Stimulated activated naive CD8-positive, alpha-beta T cell treated with anti-CD3 and anti-CD28 coated beads, Interleukin-15, Interleukin-2, amounts not matched to agents 100 U/mL and 50 U/mL, for 24 hours (primary cell): ENCODE results near the gene RTN1.

ENCODE experiments used
- ATAC-seq: fragments of 150-1000 bp; cut with Tn5 transposase; one replicate; pipeline ENCODE4 v1.10.0; 2021
- DNase-seq: peaks from one replicate; pipeline ENCODE4 v3.0.0; 2021

RTN1 gene

DNA sequence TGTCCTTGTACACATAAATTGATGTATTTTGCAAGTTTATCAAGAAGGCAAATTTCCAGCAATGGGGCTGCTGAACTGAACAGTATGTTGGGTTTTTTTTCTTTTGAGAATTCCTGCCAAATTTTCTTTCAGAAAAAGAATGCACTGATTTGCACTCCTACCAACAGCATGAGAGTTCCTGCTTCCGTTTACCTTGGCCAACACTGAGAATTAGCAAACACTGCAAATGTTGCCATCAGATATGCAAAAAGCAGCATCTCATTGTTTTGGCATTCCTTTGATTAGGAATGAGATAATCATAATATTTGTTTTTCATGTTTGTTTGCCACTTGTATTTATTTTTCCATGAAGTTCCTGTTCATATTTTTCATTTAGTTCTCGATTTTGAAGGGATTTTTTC is 82.4 kb downstream of the RTN1 start:
- no peak for ATAC-seq
- DNase-seq = no peak

DNA sequence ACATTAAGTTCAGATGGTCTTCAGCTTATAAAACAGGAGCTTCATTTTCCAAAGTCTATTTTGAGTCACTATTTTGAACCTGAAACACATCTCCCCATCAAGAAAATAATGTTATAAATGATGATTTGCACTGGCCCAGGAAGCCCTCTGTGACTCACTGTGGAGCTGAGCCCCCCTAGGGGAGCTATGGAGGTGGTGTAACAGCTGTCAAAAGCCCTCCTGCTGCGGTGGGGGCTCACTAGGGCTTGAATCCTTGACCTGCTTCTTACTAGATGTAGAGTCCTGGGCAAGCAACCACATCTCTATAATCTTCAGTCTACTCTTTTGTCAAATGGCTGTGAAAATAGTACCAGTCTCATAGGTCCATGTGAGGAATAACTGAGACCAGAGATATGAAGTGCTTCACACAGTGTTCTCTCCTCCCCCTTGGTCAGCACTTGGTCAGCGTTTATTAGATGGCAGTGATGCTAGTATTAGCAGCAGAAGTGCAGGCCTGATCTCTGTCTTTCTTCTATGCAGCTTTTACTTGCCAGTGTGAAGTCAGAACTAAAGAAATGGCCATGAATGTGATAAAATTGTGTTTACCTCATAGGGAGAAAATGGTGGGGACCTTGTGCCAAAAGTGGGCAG is 83.4 kb downstream of the RTN1 start:
- no peak for DNase-seq
- ATAC-seq = no peak

GRCh38 chr14:59785629-59786028 is 84.9 kb downstream of the RTN1 start:
- no peak for DNase-seq
- no peak for ATAC-seq

GRCh38 chr14:59782760-59783159 is 87.8 kb downstream of the RTN1 start:
- ATAC-seq (no peak), DNase-seq (no peak)

DNA sequence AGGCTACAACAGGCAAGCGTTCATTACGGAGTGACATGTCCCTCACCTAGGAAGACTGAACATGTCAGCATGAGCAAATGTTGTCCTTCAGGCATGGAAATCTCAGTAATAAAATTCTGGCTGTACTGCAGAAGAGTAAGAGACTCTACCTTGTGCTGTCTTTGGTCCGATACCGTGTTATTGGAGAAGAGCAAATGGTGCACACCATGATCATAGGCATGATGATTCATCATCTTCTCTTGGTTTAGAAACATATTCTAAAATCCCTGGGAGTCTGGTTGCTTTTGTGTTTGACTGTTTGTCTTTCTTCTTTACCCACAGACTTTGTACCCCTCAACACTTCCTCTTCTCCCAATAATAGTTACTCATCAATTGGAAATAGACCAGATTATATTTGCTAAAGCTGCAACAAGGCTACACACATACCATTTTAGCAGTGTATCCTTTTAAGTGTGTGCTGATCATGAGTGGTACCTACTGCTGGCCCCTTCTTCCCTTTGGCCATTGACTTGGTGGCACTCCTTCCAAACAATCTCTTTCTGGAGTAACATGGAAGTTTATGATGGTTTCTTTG is 93.5 kb downstream of the RTN1 start:
- no peak for ATAC-seq

DNA sequence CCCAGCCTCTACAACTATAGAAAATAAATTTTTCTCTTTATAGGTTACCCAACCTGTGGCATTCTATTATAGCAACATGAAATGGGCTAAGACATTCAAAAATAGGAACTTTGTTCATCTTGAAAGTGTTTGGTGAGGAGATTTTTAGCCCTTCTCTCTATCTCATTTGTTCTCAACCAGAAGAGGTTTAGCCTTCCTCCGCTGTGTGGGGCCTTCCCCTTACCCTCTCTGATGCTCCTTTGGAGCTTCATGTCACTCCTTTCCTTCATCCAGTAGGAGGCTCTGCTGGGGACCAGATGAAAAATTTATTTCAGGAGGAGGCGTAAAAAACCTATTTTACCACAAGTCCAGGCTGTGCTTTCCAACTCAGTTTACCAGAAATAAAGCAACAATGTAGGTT is 94.1 kb downstream of the RTN1 start:
- DNase-seq = no peak
- ATAC-seq = no peak

More for the DNA sequence above, 93.5 kb downstream of the RTN1 start:
- DNase-seq = no peak

DNA sequence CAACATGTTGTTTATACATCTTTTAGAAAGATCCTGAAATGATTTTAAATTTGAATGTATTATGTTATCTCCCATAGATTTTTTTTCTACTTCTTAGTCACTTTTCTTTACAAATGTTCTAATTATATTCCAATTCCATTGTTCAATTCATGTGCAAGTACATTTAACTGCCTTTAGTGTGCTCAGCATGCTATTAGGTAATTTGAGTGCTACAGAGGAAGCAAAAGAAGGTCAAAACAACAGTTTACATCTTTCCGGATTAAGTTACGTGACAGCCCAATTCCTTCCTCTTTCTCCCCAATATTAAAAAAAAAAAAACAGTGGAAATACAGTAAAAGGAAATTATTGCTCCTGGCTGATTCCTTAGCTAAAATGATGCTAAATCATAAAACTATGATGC is 98.3 kb downstream of the RTN1 start:
- DNase-seq = no peak
- ATAC-seq = no peak

GRCh38 chr14:59771577-59771976 is 99.0 kb downstream of the RTN1 start:
- no peak for ATAC-seq
- no peak for DNase-seq

DNA sequence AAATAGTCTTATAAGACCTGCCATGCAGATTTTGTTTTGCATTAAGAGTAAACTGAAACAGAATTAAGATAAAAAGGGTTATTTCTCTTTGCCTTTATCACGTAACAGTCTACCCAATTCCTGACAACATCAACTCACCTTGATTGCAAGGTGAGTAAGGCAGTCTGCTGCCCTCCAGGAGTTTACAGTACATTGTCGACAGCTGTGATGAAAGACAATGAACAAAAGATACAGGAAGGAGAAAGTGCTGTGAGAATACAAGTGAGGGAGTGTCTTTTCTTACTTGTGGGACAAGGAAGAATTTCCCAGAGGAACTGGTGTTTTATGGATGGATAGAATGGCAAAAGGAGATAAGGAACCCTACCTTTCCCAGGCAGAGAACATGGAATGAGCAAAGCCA is 101.0 kb downstream of the RTN1 start:
- ATAC-seq (no peak), DNase-seq (no peak)

DNA sequence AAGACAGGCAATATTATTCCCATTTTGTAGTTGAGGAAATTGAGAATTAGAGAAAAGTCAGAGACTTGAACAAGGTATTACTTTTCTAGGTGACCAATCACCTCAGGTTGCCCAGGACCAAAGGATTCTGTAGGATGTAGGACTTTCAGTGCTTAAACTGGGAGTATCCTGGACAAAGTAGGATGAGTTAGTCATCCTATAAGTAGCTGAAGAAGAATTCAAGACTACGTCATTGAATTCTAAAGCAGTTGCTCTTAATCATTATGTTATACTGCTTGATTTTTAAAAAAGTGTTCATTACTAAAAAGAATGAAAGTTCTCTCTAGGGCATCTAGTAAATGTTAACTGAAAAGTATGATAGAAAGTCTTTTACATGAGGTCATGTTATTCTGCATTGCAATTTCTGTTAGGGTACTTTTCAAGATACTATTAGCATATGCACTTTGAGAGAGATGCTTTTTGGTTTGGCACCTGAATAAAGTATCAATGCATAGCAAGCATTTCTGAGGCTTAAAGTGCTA is 101.7 kb downstream of the RTN1 start:
- DNase-seq (no peak), ATAC-seq (no peak)

DNA sequence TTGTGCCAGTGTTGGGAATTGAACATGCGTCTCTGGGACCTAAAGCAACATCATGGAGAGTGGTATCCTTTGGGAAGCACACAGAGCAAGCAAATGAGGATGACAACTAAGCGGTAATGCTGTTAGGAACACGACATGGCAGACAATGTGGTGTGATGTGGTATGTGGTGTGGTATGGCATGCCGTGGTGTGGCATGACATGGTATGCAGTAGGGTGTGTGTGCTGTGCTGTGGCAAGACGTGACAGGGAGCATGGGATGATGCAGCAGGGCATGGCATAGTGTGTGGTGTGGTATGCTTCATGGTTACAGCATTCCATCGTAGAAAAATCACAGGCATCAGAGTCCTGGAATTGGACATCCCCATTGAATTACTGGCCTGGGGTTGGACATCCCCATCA is 108.7 kb downstream of the RTN1 start:
- no peak for ATAC-seq
- no peak for DNase-seq

DNA sequence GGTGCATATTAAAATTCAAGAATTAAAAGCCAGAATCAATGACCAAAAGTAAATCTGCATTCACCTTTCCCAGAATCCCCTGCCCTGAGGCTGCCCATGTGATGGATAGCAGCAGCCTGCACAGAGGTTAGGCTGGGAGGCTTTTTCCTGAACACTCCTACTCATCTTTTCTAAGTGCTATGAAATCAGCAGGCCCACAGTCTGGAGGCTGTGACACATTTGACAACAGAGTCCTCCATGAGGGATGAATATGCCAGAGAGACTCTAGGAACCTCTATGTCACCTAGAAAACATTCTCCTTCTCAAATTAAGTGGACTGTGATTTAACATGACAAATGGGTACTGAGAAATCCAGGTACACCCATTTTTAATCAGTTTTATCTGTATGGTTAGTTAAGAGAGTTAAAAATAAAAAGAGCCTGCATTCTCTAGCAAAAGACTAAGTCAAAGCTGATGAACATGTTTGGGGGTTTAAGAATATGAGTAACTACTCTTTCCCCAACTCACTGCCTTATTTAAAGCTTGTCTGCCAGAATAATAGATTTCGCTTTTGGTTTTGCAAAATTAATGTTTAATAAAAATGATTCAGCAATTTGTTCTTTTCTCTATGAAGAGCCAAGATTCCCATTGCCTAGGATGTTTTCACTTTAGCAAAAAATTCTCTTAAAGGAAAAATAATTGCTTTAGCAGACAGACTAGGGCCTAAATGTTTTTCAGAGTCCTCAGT is 115.0 kb downstream of the RTN1 start:
- DNase-seq = no peak
- ATAC-seq = no peak

DNA sequence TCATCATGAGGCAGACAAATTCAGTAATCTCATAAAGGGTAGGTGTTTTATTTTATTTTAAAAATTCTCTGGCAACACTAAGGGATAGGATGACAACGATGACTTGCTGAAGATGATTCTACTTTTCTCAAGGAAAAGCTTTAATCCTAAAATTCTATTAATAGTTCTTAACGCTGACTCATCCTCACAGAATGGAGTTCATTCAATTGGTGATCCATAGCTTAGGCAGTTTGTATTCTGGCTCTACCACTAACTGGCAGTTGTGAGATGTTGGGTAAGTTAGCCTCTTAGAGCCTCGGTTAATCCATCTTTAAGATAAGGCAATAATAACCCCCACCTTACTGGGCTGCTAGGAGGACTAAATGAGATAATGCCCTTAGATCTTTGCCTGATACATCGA is 116.3 kb downstream of the RTN1 start:
- ATAC-seq (no peak), DNase-seq (no peak)

DNA sequence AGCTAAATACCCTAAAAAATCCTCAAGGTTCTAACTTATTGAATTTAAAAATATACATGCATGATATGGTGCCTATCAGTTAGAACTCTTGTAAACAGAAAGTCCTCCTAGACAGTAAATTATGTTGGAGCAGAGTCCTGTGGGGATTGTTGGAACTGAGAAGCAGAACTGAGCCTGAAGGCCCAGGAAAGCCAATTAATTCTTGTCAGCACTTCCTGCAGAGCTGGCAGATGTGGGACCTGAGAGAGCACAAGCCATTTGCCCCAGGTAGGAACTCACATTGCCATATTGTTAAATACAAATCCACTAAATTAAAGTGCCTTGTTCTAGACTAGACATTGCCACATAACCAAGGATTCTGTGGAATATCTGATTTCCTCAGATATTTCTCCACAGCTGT is 117.1 kb downstream of the RTN1 start:
- ATAC-seq (no peak), DNase-seq (no peak)

- DNase-seq (no peak), ATAC-seq (no peak)
Measured at GRCh38 chr14:59751578-59751977, 119.0 kb downstream of the RTN1 start.

GRCh38 chr14:59739794-59740193 is 130.8 kb downstream of the RTN1 start:
- no peak for DNase-seq
- ATAC-seq = no peak

GRCh38 chr14:59728304-59728703 is 142.3 kb downstream of the RTN1 start:
- no peak for DNase-seq
- no peak for ATAC-seq

DNA sequence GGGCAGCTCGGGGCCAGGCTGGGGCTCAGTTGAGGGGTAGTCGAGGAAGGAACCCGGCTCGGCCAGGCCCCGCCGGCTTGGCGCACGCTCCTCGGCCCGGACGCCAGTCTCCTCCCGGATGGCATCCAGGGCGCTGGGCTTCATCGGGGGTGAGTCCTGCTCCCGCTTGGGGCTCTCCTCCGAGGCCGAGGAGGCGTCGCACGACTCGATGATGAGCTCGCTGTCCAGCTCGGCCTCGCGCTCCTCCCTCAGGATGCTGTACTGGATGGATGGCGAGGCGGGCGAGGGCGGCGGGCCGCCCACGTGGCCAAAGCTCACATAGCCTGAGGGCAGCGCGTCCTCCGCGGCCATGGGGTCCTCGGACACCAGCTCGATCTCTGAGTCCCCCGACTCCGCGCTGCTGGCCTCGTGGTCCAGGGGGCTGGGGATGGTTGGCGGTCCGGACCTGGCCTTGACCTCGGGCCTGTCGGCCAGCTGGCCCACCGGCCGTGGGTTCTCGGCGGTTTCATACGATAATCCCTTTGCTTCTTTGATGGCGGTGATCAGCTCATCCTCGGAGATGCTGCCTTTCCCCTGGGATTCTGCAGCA is 143.4 kb downstream of the RTN1 start:
- DNase-seq = no peak
- no peak for ATAC-seq

DNA sequence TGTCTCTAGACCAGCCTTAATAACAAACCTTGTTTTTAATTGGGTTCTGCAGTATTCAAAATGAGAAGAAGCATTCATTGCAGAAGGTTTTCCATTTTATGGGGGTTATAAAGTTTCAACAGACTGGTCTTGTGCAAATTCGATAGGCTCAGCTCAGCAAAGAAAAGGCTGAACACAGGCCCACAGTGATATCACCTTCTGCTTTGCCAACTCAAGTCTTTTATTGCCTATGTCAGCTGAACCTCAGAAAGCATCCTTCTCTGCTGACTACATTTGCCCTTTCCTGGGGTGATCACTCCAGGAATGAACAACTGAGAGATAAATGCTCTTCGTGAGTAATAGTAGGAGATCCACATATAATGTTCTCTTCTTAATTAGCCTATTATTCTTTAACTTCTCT is 159.5 kb downstream of the RTN1 start:
- no peak for DNase-seq
- no peak for ATAC-seq

- DNase-seq = no peak
- no peak for ATAC-seq
Measured at GRCh38 chr14:59707778-59708561, 162.6 kb downstream of the RTN1 start.

DNA sequence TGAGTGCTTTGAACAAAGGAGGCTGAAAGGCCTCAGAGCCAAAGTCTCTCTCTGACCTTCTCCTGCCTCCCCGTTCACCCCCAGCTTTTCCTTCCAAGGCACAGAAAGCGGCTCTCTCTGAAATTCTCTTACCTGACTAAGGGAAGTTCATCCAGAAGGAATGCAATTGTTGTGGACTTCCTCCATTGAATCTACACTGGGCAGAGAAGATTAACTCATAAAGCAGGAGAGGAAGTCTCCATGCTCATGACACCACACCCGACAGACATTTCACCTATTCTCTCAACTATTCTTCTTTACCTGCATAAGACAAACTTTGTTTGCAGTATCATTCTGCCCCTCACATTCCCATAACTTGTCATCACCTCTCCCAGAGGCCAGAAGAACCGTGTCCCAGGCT is 164.7 kb downstream of the RTN1 start:
- DNase-seq = no peak
- ATAC-seq = no peak

- DNase-seq (no peak), ATAC-seq (no peak)
Measured at GRCh38 chr14:59705245-59705644, 165.3 kb downstream of the RTN1 start.
